GM11168 (cell line): ENCODE measurements around the gene TCERG1L.

Source experiments
- in situ Hi-C: fragments of 300-500 bp; cut with MboI; formaldehyde crosslinking; loops from one replicate; pipeline ENCODE4 v1.12.0; 2022; ENCODE audit warnings: low sequenced_read_pairs; ENCODE audit not compliant: unreplicated experiment

The TCERG1L gene

GRCh38 chr10:131316321-131317075 is 5.0 kb upstream of the TCERG1L start:
- in situ Hi-C loops, result no loop called here

- in situ Hi-C loops, result no loop called here
Measured at GRCh38 chr10:131315344-131315743, 3.8 kb upstream of the TCERG1L start.

GRCh38 chr10:131314799-131315198 is 3.3 kb upstream of the TCERG1L start:
- in situ Hi-C loops, result no loop called here

DNA sequence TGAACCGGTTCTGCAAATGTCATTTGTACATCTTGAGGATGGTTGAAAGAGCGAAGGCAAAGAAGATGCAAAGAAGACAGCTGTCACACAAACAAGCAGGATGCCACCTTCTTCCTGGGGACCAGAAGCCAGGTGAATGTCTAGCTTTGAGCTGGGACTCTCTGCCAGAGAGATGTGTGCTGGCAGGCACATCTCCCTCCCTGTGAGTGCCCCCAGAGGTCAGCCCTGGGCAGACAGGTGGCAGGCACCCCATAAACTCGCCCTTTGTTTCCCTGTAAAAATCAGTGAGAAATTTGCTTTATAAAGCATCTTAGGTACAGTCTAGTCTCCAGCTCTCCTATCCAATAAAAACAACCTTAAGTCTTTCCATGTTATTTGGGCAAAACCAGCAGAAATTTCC is 2.6 kb upstream of the TCERG1L start:
- in situ Hi-C loops, result no loop called here

- in situ Hi-C loops, result no loop called here
Measured at GRCh38 chr10:131313377-131313776, 1.9 kb upstream of the TCERG1L start.

GRCh38 chr10:131312478-131312836 is 936 bp upstream of the TCERG1L start:
- in situ Hi-C loops, result no loop called here

- in situ Hi-C loops, result no loop called here
Measured at GRCh38 chr10:131311402-131311660, 190 bp downstream of the TCERG1L start.

DNA sequence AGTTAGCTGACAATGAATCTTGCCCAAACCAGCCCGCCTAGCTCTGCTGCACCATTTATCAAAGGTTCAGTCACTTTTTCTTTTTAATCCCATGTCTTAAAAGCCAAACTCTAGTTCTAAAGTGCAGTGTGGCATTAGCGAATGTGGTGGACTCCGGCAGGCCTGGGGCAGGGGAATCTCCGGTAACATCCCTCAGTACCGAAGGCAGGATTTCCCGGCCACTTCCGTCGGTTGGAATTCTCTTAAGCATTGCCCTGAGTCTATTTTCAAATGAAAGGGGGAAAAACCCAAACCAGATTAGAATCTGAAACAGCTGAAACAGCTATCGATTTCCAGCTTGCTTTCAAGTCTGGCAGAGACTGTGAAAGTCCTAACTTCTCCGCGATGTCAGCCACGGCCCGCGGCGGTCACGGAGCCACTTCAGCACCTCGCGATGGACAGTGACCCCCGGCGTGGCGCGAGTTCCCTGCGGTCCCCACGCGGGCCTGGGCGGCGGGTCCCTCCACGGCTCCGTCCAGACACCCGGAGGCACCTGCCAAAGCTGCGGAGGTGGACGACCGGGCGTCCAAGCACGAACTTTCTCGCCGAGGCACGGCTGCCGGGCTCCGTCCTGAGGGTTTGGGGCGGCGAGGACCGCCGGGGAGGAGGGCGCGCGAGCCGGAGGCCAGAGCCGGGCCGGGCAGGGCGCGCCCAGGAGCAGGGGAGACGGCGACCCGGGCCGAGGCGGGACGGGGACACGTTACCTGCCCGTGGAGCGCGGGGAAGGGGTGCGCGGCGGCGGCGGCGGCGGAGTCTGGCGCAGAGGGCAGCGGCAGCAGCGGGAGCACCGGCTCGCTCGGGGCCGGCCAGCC is 745 bp downstream of the TCERG1L start:
- in situ Hi-C loops, result no loop called here

GRCh38 chr10:131310142-131310541 is 1.4 kb downstream of the TCERG1L start:
- in situ Hi-C loops, result no loop called here

DNA sequence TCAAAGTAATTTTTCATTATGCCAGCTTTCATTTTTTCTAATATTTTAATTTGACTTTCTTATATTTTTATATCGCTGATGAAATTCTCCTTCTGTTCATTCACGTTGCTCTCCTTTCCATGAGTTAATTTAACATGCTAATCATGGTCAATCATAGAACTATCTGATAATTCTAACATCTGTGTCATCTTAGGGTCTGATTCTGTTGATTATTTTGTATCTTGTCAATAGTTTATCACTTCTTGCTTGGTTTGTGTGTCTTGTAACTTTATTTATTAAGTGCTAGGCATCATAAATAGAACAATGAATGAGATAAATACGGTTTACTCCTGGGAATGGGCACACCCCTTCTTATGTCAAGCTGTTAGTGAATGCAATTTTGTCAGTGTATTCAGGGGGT is 11.0 kb downstream of the TCERG1L start:
- in situ Hi-C loops, result no loop called here

GRCh38 chr10:131290781-131291180 is 20.7 kb downstream of the TCERG1L start:
- in situ Hi-C loops, result no loop called here

GRCh38 chr10:131288648-131289047 is 22.9 kb downstream of the TCERG1L start:
- in situ Hi-C loops, result no loop called here

DNA sequence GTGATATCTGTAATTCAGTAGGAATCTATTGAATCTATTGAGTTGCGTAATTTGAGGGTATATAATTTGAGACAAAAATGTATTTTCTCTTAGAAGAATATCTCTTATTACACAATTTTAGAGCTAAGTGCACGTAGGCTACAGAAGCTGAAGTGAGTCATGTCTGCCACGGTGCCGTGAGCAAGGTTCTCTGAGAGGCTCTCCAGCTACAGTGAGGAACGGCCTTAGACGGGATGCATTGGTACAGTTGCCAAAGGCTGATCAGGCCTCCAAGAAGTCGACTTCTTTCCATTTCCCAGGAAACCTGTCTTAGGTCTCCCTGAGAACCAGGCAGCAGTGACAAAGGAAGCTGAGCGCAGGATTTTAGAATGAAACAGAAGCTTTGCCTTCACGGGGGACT is 28.6 kb downstream of the TCERG1L start:
- in situ Hi-C loops, result no loop called here

GRCh38 chr10:131280101-131280500 is 31.4 kb downstream of the TCERG1L start:
- in situ Hi-C loops, result no loop called here

DNA sequence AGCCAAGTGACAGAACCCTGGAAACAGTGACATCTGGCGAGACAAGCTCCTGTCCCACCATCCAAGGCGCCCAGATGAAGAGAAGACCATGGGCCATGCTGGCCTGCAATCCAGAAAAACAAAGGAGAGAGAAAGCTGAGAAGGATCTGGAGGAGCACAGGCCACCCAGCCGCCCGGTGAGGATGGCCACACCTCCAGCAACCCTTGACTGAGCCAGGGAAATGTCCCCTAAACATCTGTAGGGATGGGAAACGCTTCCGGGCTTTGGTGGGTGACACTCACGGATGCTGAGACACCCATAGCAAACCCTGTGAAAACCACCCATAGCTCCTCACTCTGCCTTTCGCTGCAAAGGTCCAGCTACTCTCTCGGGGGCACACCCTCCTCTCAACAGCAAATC is 32.0 kb downstream of the TCERG1L start:
- in situ Hi-C loops, result no loop called here

DNA sequence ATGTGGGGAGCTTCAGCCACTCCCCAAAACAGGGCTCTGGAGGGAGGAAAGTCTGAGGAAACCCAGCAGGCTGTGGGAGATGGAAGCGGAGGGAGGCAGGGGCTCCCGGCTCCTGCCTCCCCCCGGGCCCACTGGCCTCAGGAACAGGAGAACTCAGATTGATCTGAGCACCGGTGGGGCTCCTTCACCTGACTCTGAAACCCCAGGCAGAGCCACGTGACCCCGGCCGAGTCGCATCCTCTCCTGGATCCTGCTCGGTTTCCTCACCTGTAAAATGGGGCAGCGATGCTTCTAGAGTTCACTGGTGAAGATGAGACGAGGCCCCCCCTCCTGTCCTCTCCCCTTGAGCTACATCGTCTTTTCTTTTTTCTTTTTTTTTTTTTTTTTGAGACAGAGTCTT is 33.6 kb downstream of the TCERG1L start:
- in situ Hi-C loops, result no loop called here

- in situ Hi-C loops, result no loop called here
Measured at GRCh38 chr10:131277278-131277677, 34.2 kb downstream of the TCERG1L start.

DNA sequence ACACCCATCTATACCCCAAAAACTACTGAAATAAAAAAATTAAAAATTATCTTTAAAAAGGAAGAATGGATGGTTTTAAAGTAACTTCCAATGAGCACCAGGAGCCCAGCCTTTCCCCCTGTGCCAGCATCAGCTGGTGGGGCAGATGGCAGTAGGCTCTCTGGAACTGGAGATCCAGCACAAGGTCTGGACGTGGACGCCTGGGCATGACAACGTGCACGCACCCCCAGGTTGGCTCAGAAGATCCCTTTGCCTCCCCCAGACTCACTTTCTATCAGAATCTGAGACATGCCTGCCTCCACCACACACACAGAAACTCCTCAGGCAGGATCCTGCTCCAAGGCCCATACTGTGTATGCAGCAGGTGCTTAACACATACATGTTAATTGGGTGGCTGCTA is 35.8 kb downstream of the TCERG1L start:
- in situ Hi-C loops, result no loop called here

DNA sequence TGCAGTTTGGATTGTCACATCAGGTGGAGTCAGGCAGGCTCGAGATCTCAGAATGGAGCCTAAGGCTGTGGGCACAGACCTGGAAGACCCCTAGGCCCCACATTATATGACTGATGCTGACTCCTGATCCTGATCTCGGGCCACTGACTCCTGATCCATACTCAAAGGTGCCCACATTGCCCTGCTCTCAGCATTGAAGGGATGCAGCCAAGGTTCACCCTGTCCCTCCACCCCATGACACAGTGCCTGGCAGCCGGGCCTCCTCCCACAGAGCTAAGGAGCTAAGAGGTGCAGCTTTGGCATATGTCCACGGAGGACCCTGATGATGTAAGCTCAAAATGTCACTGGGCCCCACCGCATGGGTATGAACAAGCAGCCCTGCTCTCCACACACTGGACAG is 36.6 kb downstream of the TCERG1L start:
- in situ Hi-C loops, result no loop called here

DNA sequence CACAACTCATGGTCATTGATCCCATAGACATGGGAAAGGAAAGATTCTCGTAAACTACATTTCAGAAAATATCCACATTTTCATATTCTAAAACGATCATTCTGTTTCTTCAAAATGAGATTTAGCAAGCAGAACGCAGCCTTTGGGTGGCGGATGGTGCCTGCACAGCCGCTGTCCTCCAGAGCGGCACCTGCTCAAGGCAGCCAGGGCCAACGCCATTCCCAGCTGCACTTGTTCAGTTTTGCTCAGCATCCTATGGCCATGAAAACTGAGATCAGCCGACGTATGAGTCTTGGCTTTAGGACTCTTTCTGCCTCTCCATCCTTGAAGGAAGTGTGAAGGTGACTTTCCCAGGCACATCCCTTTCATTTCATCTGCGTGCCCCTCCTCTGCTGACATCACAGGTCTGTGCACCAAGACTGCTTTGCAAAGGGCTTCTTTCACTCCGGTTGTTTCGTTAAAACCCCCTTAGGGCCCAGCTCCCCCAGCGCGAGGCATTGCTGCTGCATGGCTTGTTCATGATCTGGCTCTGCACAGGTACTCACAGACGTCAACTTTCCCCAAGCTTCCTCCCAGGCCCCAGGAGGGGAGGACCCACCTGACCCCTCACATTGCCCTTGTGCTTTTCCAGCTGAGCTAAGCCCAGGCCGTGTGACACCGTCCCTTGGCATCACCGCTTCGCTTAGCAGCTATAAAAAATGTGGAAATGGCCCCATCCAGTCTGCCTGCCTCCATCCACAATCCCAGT is 37.2 kb downstream of the TCERG1L start:
- in situ Hi-C loops, result no loop called here

DNA sequence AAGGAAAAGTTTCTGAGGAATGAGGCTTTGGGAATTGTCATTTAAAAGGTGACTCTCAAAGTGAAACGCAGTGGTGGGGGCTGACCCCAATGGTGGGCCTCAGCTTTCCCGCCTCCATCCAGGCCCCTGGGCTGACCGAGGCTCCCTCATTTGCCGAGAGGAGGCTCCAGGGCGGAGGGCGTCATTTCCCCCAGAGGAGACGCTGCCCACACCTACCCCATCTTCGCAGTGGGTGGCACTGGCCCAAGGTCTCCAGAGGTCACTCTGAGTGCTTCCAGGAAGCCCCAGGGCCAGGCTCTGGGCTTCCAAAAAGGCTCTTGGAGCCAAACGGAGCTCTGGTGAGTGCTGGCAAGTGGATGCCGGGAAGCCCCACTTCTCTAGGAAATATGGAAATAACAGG is 38.0 kb downstream of the TCERG1L start:
- in situ Hi-C loops, result no loop called here
